PC-3 (cell line): ENCODE data around the gene HPCA. TPM values are rescaled to one million over a fixed set of nuclear protein-coding genes. Genes with fewer than 3 reads are reported as not detected.

ENCODE experiments used
- ATAC-seq: fragments of 200-7000 bp; cut with Tn5 transposase; 2 replicates; pipeline ENCODE4 v1.9.1; 2020; ENCODE audit warnings: mild to moderate bottlenecking, moderate library complexity
- BruUV-seq: library from RNA; stranded (reverse); fragments of 400-500 nt; replicated peaks from 2 replicates; lab custom pipeline; 2021; lab: Mats Ljungman, UMichigan
- CTCF ChIA-PET: fragments of 300-600 bp; sonication (Branson Sonifier 250); formaldehyde crosslinking; loops from one replicate; lab custom pipeline; 2022; ENCODE audit warnings: antibody characterized with exemption; lab: Charles Lee
- POLR2A ChIA-PET: fragments of 300-600 bp; sonication (Branson Sonifier 250); formaldehyde crosslinking; loops from one replicate; lab custom pipeline; 2022; ENCODE audit warnings: antibody characterized with exemption; ENCODE audit not compliant: unreplicated experiment; lab: Charles Lee
- DNase-seq: peaks from one replicate; pipeline ENCODE4 v3.0.0-alpha.2; 2015
- H2AFZ ChIP-seq: fragments of 300-600 bp; sonication (generic); 2 replicates; pipeline ENCODE4 v1.6.0; 2016; ENCODE audit warnings: antibody characterized with exemption, low read length
- H3F3A ChIP-seq: fragments of 300-600 bp; sonication (generic); one replicate; pipeline ENCODE4 v1.6.0; 2017; ENCODE audit warnings: antibody characterized with exemption, low read length, control low read depth, mild to moderate bottlenecking; ENCODE audit not compliant: unreplicated experiment
- H3K27ac ChIP-seq: fragments of 300-600 bp; sonication (generic); 2 replicates; pipeline ENCODE4 v1.5.1; 2016; ENCODE audit warnings: mild to moderate bottlenecking, low read length
- H3K27me3 ChIP-seq: fragments of 300-600 bp; sonication (generic); 2 replicates; pipeline ENCODE4 v1.6.1; 2016; ENCODE audit warnings: low read length, mixed read lengths
- H3K36me3 ChIP-seq: fragments of 300-600 bp; sonication (generic); 2 replicates; pipeline ENCODE4 v1.6.1; 2016; ENCODE audit warnings: low read depth, mixed run types, low read length, mixed read lengths
- H3K4me1 ChIP-seq: fragments of 300-600 bp; sonication (generic); 2 replicates; pipeline ENCODE4 v1.5.1; 2016; ENCODE audit warnings: low read length; ENCODE audit not compliant: insufficient read depth
- H3K4me2 ChIP-seq: fragments of 300-600 bp; sonication (generic); 2 replicates; pipeline ENCODE4 v1.6.0; 2016; ENCODE audit warnings: low read length
- H3K4me3 ChIP-seq: fragments of 300-600 bp; sonication (generic); 2 replicates; pipeline ENCODE4 v1.5.1; 2016; ENCODE audit warnings: mild to moderate bottlenecking, low read length, mixed read lengths
- H3K79me2 ChIP-seq: fragments of 300-600 bp; sonication (generic); 2 replicates; pipeline ENCODE4 v1.6.1; 2017; ENCODE audit warnings: low read length, mixed read lengths
- H3K9ac ChIP-seq: fragments of 300-600 bp; sonication (generic); 2 replicates; pipeline ENCODE4 v1.6.0; 2016; ENCODE audit warnings: mild to moderate bottlenecking, low read length
- H3K9me2 ChIP-seq: fragments of 300-600 bp; sonication (generic); replicated peaks from 2 replicates; pipeline ENCODE4 v1.6.1; 2016; ENCODE audit warnings: mixed run types, low read length, mixed read lengths
- H3K9me3 ChIP-seq: fragments of 300-600 bp; sonication (generic); 2 replicates; pipeline ENCODE4 v1.6.1; 2016; ENCODE audit warnings: low read length, mixed read lengths
- H4K20me1 ChIP-seq: fragments of 300-600 bp; sonication (generic); 2 replicates; pipeline ENCODE4 v1.6.1; 2016; ENCODE audit warnings: low read length, mixed read lengths
- EZH2 ChIP-seq: fragments of 300-600 bp; sonication (generic); IDR thresholded peaks from one replicate; pipeline ENCODE4 v1.6.1; 2017; ENCODE audit warnings: antibody characterized with exemption, mild to moderate bottlenecking, low read length; ENCODE audit not compliant: unreplicated experiment
- EZH2phosphoT487 ChIP-seq: fragments of 300-600 bp; sonication (generic); IDR thresholded peaks from 2 replicates; pipeline ENCODE4 v1.6.1; 2018; ENCODE audit warnings: mild to moderate bottlenecking, antibody characterized with exemption, low read length, borderline replicate concordance
- intact Hi-C: fragments of 100-400 bp; cut with micrococcal nuclease; formaldehyde crosslinking; loops from 2 replicates; pipeline ENCODE4 v1.9.0; 2023
- total RNA-seq: library from RNA; depleted of rRNA; stranded (reverse); fragments of >200 nt; gene quantifications from 2 replicates; pipeline ENCODE4 v1.2.3, GENCODE V29; 2014
- TF ChIP-seq, protein P1 (sequence below): fragments of 300-600 bp; sonication (generic); conservative IDR thresholded peaks from 2 replicates; pipeline ENCODE4 v1.5.1; 2017; ENCODE audit warnings: antibody characterized with exemption, low read depth, mild to moderate bottlenecking, low read length

Gene HPCA
- total RNA-seq, 1 experiment from 2014 or later, result not detected

DNA sequence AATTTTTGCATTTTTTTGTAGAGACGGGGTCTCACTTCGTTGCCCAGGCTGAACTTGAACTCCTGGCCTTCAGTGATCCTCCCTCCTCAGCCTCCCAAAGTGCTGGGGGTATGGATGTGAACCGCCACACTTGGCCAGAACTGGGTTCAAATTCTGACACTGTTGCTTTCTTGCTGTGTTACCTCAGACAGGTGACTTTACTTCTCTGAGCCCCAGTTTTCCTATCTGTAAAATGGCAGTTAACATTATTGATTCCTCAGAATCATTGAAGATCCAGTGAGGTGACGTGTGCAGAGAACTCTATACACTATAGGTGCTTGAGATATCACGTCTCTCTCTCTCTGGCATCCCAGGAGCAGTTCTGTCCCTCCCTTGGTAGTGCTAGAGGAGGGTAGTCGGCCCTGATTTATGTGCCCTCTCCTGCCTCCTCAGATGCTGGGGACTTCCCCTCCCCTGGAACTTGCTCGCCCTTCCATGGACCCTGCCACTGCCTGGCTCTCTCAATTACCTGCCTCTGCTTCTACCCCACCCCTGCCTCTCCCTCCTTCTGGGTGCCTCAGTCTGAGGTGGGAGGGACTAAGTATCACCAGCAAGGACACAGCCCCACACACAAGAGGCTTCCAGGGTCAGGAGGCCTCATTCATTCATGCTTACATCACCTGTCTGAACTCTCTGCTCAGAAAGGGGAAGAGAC lies 2.8 kb upstream of the HPCA start:
- Histone ChIP-seq H4K20me1 (no peaks in the 10 kb centered on the region), H3K9ac (no peak overlapping the region), H3K27ac (no peak overlapping the region), H3F3A (no peaks in the 10 kb centered on the region), H3K9me2 (no peaks in the 10 kb centered on the region), H3K27me3 (no peaks in the 10 kb centered on the region), H3K4me3 (no peak overlapping the region), H3K4me1 (no peaks in the 10 kb centered on the region), H3K36me3 (no peaks in the 10 kb centered on the region), H3K9me3 (no peaks in the 10 kb centered on the region), H3K4me2 (no peak overlapping the region), H3K79me2 (no peaks in the 10 kb centered on the region), H2AFZ (no peak overlapping the region)
- ChIA-PET POLR2A (no interaction called here), CTCF (no interaction called here)
- DNase-seq (no peak), ATAC-seq (no peak)
- intact Hi-C loops, result no loop called here
- no peak for TF ChIP-seq EZH2
- TF ChIP-seq, protein P1, sequence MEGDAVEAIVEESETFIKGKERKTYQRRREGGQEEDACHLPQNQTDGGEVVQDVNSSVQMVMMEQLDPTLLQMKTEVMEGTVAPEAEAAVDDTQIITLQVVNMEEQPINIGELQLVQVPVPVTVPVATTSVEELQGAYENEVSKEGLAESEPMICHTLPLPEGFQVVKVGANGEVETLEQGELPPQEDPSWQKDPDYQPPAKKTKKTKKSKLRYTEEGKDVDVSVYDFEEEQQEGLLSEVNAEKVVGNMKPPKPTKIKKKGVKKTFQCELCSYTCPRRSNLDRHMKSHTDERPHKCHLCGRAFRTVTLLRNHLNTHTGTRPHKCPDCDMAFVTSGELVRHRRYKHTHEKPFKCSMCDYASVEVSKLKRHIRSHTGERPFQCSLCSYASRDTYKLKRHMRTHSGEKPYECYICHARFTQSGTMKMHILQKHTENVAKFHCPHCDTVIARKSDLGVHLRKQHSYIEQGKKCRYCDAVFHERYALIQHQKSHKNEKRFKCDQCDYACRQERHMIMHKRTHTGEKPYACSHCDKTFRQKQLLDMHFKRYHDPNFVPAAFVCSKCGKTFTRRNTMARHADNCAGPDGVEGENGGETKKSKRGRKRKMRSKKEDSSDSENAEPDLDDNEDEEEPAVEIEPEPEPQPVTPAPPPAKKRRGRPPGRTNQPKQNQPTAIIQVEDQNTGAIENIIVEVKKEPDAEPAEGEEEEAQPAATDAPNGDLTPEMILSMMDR, result no peak
- no peak for TF ChIP-seq EZH2phosphoT487
- no TSS peak for BruUV-seq

DNA sequence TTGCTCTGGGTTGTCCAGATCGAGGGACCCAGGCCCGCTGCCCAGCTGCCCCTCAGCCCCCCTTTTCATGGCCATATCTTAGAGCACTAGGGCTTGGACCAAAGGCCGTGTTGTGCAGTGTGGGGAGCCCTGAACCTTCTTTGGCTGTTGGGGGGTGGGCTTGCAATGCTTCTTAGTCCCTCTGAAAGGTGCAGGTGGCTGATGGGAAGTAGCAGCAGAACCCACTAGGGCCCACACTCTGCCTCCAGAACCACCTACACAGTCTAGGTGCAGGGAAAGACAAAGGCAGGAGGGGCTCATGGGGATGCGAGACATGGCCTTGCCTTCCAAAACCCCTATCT lies 2.3 kb upstream of the HPCA start:
- ATAC-seq, result no peak
- H3F3A ChIP-seq, result no peaks in the 10 kb centered on the region
- H3K9me2 ChIP-seq, result no peaks in the 10 kb centered on the region
- BruUV-seq, result no TSS peak
- no peak for TF ChIP-seq EZH2phosphoT487
- TF ChIP-seq, protein P1, result no peak
- no peak for TF ChIP-seq EZH2
- no peaks in the 10 kb centered on the region for H3K9me3 ChIP-seq
- no peak overlapping the region for H3K9ac ChIP-seq
- H3K4me3 ChIP-seq, result no peak overlapping the region
- CTCF ChIA-PET, result no interaction called here
- no peak overlapping the region for H3K27ac ChIP-seq
- POLR2A ChIA-PET, result no interaction called here
- H3K4me2 ChIP-seq, result no peak overlapping the region
- no peak overlapping the region for H2AFZ ChIP-seq
- H3K36me3 ChIP-seq, result no peaks in the 10 kb centered on the region
- no peaks in the 10 kb centered on the region for H3K4me1 ChIP-seq
- H3K79me2 ChIP-seq, result no peaks in the 10 kb centered on the region
- DNase-seq, result no peak
- H3K27me3 ChIP-seq, result no peaks in the 10 kb centered on the region
- H4K20me1 ChIP-seq, result no peaks in the 10 kb centered on the region
- intact Hi-C loops, result no loop called here

DNA sequence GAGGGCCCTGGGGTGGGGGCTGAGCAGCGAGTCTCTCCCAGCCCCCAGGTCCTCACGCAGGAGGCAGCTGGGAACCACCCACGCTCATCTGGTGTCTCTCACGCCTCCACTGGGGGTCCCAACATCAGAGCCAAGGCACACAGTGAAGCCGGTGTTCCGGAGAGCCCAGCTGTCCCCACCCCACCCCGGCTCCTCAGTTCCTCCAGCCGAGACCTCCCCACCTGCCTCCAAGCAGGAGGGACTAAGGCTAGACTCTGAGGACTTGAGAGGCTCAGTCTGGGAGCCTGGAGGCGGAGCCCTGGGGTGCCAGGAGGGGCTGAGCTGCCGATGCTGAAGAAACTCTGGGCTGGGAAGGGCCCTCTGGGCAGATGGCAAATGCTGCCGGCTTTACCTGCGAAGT lies 1.6 kb upstream of the HPCA start:
- Histone ChIP-seq H3K27ac (no peak overlapping the region), H4K20me1 (no peaks in the 10 kb centered on the region), H3K79me2 (no peaks in the 10 kb centered on the region), H2AFZ (no peak overlapping the region), H3K4me3 (no peak overlapping the region), H3K36me3 (no peaks in the 10 kb centered on the region), H3K27me3 (no peaks in the 10 kb centered on the region), H3K9me3 (no peaks in the 10 kb centered on the region), H3F3A (no peaks in the 10 kb centered on the region), H3K9ac (no peak overlapping the region), H3K9me2 (no peaks in the 10 kb centered on the region), H3K4me2 (no peak overlapping the region), H3K4me1 (no peaks in the 10 kb centered on the region)
- CTCF ChIA-PET, result no interaction called here
- intact Hi-C loops, result no loop called here
- DNase-seq (no peak), ATAC-seq (no peak)
- BruUV-seq, result no TSS peak
- POLR2A ChIA-PET, result no interaction called here
- TF ChIP-seq EZH2 (no peak), EZH2phosphoT487 (no peak)
- TF ChIP-seq, protein P1, result no peak
